Endothelial cell of umbilical vein (primary cell): ENCODE measurements around the gene ARNT2. TPM values are rescaled to one million over a fixed set of nuclear protein-coding genes. Genes with fewer than 3 reads are reported as not detected.

Experiments used
- BruUV-seq: library from RNA; stranded (reverse); fragments of 400-500 nt; replicated peaks from 2 replicates; lab custom pipeline; 2021; lab: Mats Ljungman, UMichigan
- CTCF ChIA-PET: fragments of 300-600, 350-600 bp; sonication (Branson Sonifier 250); formaldehyde crosslinking; loops from one replicate; lab custom pipeline; 2021; ENCODE audit warnings: antibody characterized with exemption, inconsistent platforms; lab: Charles Lee
- POLR2A ChIA-PET: fragments of 300-600, 350-600 bp; sonication (Branson Sonifier 250); formaldehyde crosslinking; loops from one replicate; lab custom pipeline; 2021; ENCODE audit warnings: antibody characterized with exemption, inconsistent platforms; lab: Charles Lee
- DNase-seq: peaks from one replicate; pipeline ENCODE4 v3.0.0-alpha.2; 2011; ENCODE audit warnings: low read depth, low spot score
- FAIRE-seq: peaks from 2 replicates; lab custom pipeline; 2011; peaks lifted over from hg19 to GRCh38; lab: Jason Lieb, UNC
- H2AFZ ChIP-seq: 2 replicates; pipeline ENCODE4 v1.6.0; 2012; ENCODE audit warnings: low read depth, low read length, control low read depth, inconsistent platforms
- H3K27ac ChIP-seq: 2 replicates; pipeline ENCODE4 v1.5.1; 2011; ENCODE audit warnings: low read depth, mild to moderate bottlenecking, control low read depth, low read length, moderate library complexity; ENCODE audit not compliant: insufficient read depth
- H3K27me3 ChIP-seq, 2 experiments: 2 replicates each; pipeline versions ENCODE4 v1.6.0 to v1.6.1; 2011; ENCODE audit warnings: low read length in 2 of 2, mixed read lengths in 1 of 2; ENCODE audit not compliant: control insufficient read depth in 2 of 2, insufficient read depth in 2 of 2
- H3K36me3 ChIP-seq, 2 experiments: 2 replicates in 1 of 2; 3 replicates in 1 of 2; pipeline ENCODE4 v1.5.1; 2011; ENCODE audit warnings: low read length in 2 of 2, mild to moderate bottlenecking in 1 of 2, moderate library complexity in 1 of 2; ENCODE audit not compliant: control insufficient read depth in 2 of 2, insufficient read depth in 2 of 2; ENCODE audit errors: extremely low read depth in 1 of 2
- H3K4me1 ChIP-seq: 3 replicates; pipeline ENCODE4 v1.5.1; 2011; ENCODE audit warnings: mild to moderate bottlenecking, low read length; ENCODE audit not compliant: control insufficient read depth, insufficient read depth; ENCODE audit errors: extremely low read depth
- H3K4me2 ChIP-seq: 2 replicates; pipeline ENCODE4 v1.6.1; 2011; ENCODE audit warnings: low read length, control low read depth, mixed read lengths; ENCODE audit not compliant: insufficient read depth
- H3K4me3 ChIP-seq, 3 experiments: fragments of 200-600 bp in 1 of 3; sonication (generic), shearing (Covaris generic) in 1 of 3; replicated peaks in 1 of 3; 2 replicates each; pipeline ENCODE4 v1.5.1; 2011 to 2016; ENCODE audit warnings: control low read depth in 3 of 3, low read length in 3 of 3, mild to moderate bottlenecking in 2 of 3, inconsistent platforms in 1 of 3, low read depth in 1 of 3, moderate library complexity in 1 of 3; ENCODE audit not compliant: insufficient read depth in 1 of 3
- H3K79me2 ChIP-seq: 2 replicates; pipeline ENCODE4 v1.6.0; 2012; ENCODE audit warnings: low read length, inconsistent platforms; ENCODE audit not compliant: control insufficient read depth, insufficient read depth
- H3K9ac ChIP-seq: replicated peaks from 2 replicates; pipeline ENCODE3; 2011; ENCODE audit warnings: low read length, control low read depth; ENCODE audit not compliant: insufficient read depth; ENCODE audit errors: extremely low read depth
- H3K9me1 ChIP-seq: replicated peaks from 3 replicates; pipeline ENCODE4 v1.6.0; 2011; ENCODE audit warnings: mild to moderate bottlenecking, low read length; ENCODE audit not compliant: control insufficient read depth, insufficient read depth; ENCODE audit errors: extremely low read depth
- H3K9me3 ChIP-seq: replicated peaks from 2 replicates; pipeline ENCODE4 v1.5.1; 2012; ENCODE audit warnings: low read length, inconsistent platforms; ENCODE audit not compliant: control insufficient read depth, insufficient read depth
- H4K20me1 ChIP-seq: replicated peaks from 2 replicates; pipeline ENCODE3; 2011; ENCODE audit warnings: mild to moderate bottlenecking, low read length; ENCODE audit not compliant: control insufficient read depth, insufficient read depth; ENCODE audit errors: extremely low read depth
- CTCF ChIP-seq, 2 donors: IDR thresholded peaks; 1 replicate in 1 of 2; 2 replicates in 1 of 2; pipeline ENCODE4 v1.5.1; 2011; ENCODE audit warnings: low read length in 2 of 2, mild to moderate bottlenecking in 2 of 2, moderate library complexity in 2 of 2, control low read depth in 1 of 2, inconsistent platforms in 1 of 2, low read depth in 1 of 2; ENCODE audit not compliant: insufficient read depth in 1 of 2; ENCODE audit errors: extremely low read depth in 1 of 2
- EZH2 ChIP-seq: IDR thresholded peaks from 2 replicates; pipeline ENCODE4 v1.6.1; 2012; ENCODE audit warnings: borderline replicate concordance, low read depth, mild to moderate bottlenecking, moderate library complexity, low read length, inconsistent platforms; ENCODE audit not compliant: severe bottlenecking
- FOS ChIP-seq: IDR thresholded peaks from 2 replicates; pipeline ENCODE4 v1.6.1; 2011; ENCODE audit warnings: mild to moderate bottlenecking, low read length, moderate library complexity, borderline replicate concordance; ENCODE audit not compliant: insufficient read depth
- GATA2 ChIP-seq: IDR thresholded peaks from 2 replicates; pipeline ENCODE4 v1.7.0; 2011; ENCODE audit warnings: low read depth, mild to moderate bottlenecking, moderate library complexity, mixed read lengths, low read length; ENCODE audit not compliant: insufficient read length, insufficient read depth
- JUN ChIP-seq: IDR thresholded peaks from 2 replicates; pipeline ENCODE4 v1.6.1; 2011; ENCODE audit warnings: borderline replicate concordance, low read depth; ENCODE audit not compliant: insufficient read length, insufficient read depth
- MAX ChIP-seq: IDR thresholded peaks from 2 replicates; pipeline ENCODE4 v1.6.1; 2011; ENCODE audit not compliant: insufficient read depth, insufficient read length
- MYC ChIP-seq: IDR thresholded peaks from one replicate; pipeline ENCODE4 v1.6.1; 2011; ENCODE audit warnings: mild to moderate bottlenecking, low read depth, low read length
- POLR2A ChIP-seq: IDR thresholded peaks from 2 replicates; pipeline ENCODE4 v1.6.1; 2012; ENCODE audit warnings: low read depth, mild to moderate bottlenecking, control low read depth, low read length
- POLR2AphosphoS5 ChIP-seq: IDR thresholded peaks from 2 replicates; pipeline ENCODE4 v1.6.1; 2012; ENCODE audit warnings: low read depth, mild to moderate bottlenecking, control low read depth, low read length, moderate library complexity; ENCODE audit not compliant: insufficient read depth
- dilution Hi-C: fragments of 300-500 bp; cut with MboI; formaldehyde crosslinking; loops from one replicate; pipeline ENCODE4 v1.15.0; 2019; ENCODE audit warnings: low sequenced_read_pairs; ENCODE audit not compliant: extremely low pct_ligation_motif_present
- intact Hi-C: fragments of 100-400 bp; cut with micrococcal nuclease; formaldehyde crosslinking; loops from one replicate; pipeline ENCODE4 v1.10.0; 2022
- polyA plus RNA-seq, 4 experiments: library from polyadenylated mRNA; depleted of rRNA in 3 of 4; stranded (reverse) in 3 of 4; unstranded in 1 of 4; fragments of >200 nt; gene quantifications; 2 replicates each; pipeline versions ENCODE4 v1.2.1 to v1.2.3, GENCODE V29; 2011 to 2012; ENCODE audit warnings: missing spikeins in 1 of 4
- total RNA-seq: library from RNA; stranded (reverse); gene quantifications from 2 replicates; pipeline ENCODE4 v1.2.3, GENCODE V29; 2021

ARNT2 gene
- total and polyA plus RNA-seq, 2 donors (not counting 3 experiments of a cell fraction or from before 2014, with no cell fraction given) = 0.03 to 0.20 TPM

- no TSS peak for BruUV-seq
- no peaks in the 10 kb centered on the region for H3K9me1 ChIP-seq
- no peak for TF ChIP-seq GATA2
- no peak for TF ChIP-seq POLR2A
- TF ChIP-seq CTCF (IDR thresholded peaks at IDR 0.05; ENCODE audit: extremely low read depth in 1 of 2, insufficient read depth in 1 of 2, low read depth in 1 of 2, low read length in 2 of 2) = peak; percentile 63 to 73
- TF ChIP-seq MYC = no peak
- H4K20me1 ChIP-seq = no peaks in the 10 kb centered on the region
- POLR2A ChIA-PET = no interaction called here
- DNase-seq = peak; percentile 16
- no peak overlapping the region for H3K9ac ChIP-seq
- H3K4me2 ChIP-seq = no peak overlapping the region
- dilution Hi-C loops (no loop called here), intact Hi-C loops (loop anchor here (1.0 to 2.0 kb wide), 3 partner anchors 358 to 848 kb away; no protein-coding TSS in a partner anchor)
- FAIRE-seq = peak; percentile 63
- no peaks in the 10 kb centered on the region for H3K9me3 ChIP-seq
- H3K79me2 ChIP-seq = no peaks in the 10 kb centered on the region
- H2AFZ ChIP-seq = no peak overlapping the region
- H3K27me3 ChIP-seq = peaks cover 0 to 4% of the 10 kb centered on the region in 2 experiments
- H3K4me1 ChIP-seq = no peaks in the 10 kb centered on the region
- no peaks in the 10 kb centered on the region for H3K36me3 ChIP-seq
- no peak overlapping the region for H3K27ac ChIP-seq
- no peak overlapping the region for H3K4me3 ChIP-seq
- CTCF ChIA-PET = interaction anchor here (0.7 to 1.5 kb wide), 11 partner anchors 9 to 811 kb away, joined by 3 to 11 read pairs (median 4); partner anchors contain the start of genes ARNT2 and CEMIP
Observed at GRCh38 chr15:80418892-80419537, 14.8 kb downstream of the ARNT2 start.

GRCh38 chr15:80419546-80419945 is 15.4 kb downstream of the ARNT2 start:
- no peaks in the 10 kb centered on the region for H3K9me3 ChIP-seq
- H4K20me1 ChIP-seq = no peaks in the 10 kb centered on the region
- POLR2A ChIA-PET = no interaction called here
- no peaks in the 10 kb centered on the region for H3K79me2 ChIP-seq
- CTCF ChIA-PET = no interaction called here
- H3K4me3 ChIP-seq = no peak overlapping the region
- peaks cover 0 to 4% of the 10 kb centered on the region in 2 experiments for H3K27me3 ChIP-seq
- H3K27ac ChIP-seq = no peak overlapping the region
- no peak overlapping the region for H3K4me2 ChIP-seq
- H3K9ac ChIP-seq = no peak overlapping the region
- no peaks in the 10 kb centered on the region for H3K4me1 ChIP-seq
- DNase-seq (peak; percentile 18), FAIRE-seq (no peak)
- H3K36me3 ChIP-seq = no peaks in the 10 kb centered on the region
- TF ChIP-seq MYC = no peak
- TF ChIP-seq FOS = no peak
- no peak for TF ChIP-seq CTCF (IDR thresholded peaks at IDR 0.05; ENCODE audit: extremely low read depth in 1 of 2, insufficient read depth in 1 of 2, low read depth in 1 of 2, low read length in 2 of 2)
- no peak for TF ChIP-seq POLR2AphosphoS5
- no peak for TF ChIP-seq MAX
- no peak for TF ChIP-seq JUN
- TF ChIP-seq POLR2A = no peak
- TF ChIP-seq GATA2 = no peak
- TF ChIP-seq EZH2 = no peak
- dilution Hi-C loops = no loop called here
- intact Hi-C loops = loop anchor here (1.0 to 2.0 kb wide), 3 partner anchors 357 to 847 kb away; no protein-coding TSS in a partner anchor
- no TSS peak for BruUV-seq
- no peak overlapping the region for H2AFZ ChIP-seq
- no peaks in the 10 kb centered on the region for H3K9me1 ChIP-seq
